SU-DHL-6 (cell line): ENCODE data around the gene OR2L8.

Experiments
- CTCF ChIP-seq: fragments of 200-600 bp; sonication (generic); IDR thresholded peaks from one replicate; pipeline ENCODE4 v1.5.1; 2017; ENCODE audit warnings: antibody characterized with exemption, mild to moderate bottlenecking, low read length, moderate library complexity; ENCODE audit not compliant: insufficient read depth, poor library complexity, severe bottlenecking
- EZH2phosphoT487 ChIP-seq: fragments of 200-600 bp; sonication (generic), shearing (Covaris generic); conservative IDR thresholded peaks from 2 replicates; pipeline ENCODE4 v1.6.1; 2018; ENCODE audit warnings: mild to moderate bottlenecking, antibody characterized with exemption, low read length, moderate library complexity, mixed read lengths

GRCh38 chr1:247935781-247936180, 12.9 kb upstream of the OR2L8 start:
- TF ChIP-seq CTCF (no peak), EZH2phosphoT487 (no peak)
